Measurements from ENCODE around the gene STX1A.

Gene STX1A

DNA sequence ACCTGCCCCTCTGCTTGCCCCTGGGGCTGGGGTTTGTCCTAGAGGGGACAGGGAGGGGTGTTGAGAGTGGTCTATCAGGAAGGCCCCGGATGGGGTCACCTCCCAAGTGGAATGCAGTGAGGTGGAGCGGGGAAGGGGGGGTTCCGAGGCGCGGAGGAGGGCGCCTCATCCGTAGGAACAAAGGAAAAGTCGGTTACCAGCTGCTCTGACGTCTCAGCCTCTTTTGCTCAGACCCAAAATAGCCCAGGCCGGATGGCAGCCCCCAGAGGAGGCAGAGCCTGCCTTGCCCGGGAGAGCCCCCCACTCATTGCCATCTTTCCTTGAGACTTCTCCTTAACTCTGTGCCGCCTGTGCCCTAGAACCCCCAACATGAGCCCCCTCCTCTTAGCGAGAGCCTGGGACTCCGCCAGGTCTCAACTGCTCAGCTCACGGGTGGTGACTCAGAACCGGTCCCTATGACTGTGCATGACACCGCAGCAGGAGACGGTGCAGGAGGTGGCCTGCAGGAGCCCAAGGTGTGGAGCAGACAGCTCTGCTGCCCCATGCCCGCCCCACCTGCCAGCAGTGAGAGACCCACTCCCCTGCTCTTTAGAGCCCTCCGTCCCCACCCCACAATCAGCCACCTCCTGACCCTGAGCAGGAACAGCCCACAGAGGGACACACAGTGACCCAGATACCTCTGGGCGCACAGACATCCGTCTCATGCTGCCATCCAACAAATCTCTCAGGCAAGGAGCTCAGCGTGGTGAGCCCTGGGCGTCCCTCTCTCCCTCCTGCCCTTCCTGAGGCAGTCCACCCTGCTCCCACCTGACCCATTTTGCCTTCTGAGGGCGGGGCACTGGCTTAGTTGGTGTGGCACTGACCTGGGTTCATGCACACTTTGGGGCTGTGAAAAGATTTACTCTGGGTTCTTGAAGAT is 13.1 kb downstream of the STX1A start:
- peak; percentile 39 for DNase-seq
- ATAC-seq, result peak; percentile 71

DNA sequence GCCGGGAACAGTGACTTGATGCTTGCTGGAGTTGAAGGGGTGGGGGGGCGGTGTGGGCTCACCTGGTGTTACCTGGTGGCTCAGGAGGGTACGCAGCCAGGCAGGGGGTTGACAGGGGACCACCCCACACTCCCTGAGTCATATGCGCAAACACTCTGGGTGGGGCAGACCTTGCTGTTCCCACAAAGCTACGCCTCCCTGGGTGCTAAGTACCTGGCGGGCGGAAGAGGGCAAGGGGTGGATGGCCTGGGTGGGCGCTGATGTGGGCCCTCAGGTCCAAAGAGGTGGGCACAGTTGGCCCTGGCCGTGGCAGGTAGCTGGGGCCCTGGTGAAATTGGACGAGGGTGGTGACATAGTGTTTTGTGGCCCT is 13.9 kb downstream of the STX1A start:
- ATAC-seq (no peak), DNase-seq (no peak)

DNA sequence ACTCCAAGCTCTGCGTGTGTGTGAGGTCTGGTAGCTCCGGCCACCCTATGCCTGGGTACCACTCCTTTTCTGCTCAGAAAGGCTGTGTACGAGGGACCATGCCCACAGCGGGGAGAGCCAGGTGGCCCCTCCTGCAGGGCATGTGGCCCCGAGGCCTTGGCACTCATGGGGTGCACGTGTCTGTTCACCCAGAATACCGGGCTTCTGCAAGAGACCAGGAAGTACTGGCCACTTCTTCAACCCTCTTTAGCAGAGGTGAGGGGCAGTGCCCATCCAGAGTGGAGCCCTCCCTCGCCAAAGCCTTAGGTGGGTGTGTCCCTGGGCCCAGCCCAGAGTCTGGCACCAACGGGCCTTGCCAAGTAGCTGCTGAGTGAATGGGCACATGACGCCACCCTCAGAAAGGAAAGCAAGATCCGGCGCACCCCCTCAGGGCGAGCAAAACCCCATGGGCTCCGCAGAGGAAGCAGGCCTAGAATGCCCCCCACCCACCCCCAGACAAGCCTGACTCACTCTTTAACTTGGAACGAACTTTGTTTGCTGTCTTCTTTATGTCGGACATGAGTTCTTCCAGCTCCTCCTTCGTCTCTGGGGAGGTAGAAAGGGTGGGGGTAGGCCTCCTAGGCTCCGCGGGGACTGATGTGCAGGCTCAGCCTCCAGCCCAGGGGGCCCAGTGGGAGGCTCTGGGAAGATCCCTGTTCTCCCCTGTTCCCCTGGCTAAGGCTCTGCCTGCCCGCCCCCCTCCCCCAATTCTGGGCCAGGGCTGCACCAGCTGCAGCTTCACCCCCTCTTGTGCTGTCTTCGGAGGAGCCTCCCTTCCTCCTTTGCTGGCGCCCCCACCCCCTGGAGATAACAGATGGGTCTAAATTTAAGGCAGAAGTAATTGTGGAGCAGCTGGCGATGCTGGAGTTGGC is 14.6 kb downstream of the STX1A start:
- no peak for DNase-seq
- no peak for ATAC-seq

DNA sequence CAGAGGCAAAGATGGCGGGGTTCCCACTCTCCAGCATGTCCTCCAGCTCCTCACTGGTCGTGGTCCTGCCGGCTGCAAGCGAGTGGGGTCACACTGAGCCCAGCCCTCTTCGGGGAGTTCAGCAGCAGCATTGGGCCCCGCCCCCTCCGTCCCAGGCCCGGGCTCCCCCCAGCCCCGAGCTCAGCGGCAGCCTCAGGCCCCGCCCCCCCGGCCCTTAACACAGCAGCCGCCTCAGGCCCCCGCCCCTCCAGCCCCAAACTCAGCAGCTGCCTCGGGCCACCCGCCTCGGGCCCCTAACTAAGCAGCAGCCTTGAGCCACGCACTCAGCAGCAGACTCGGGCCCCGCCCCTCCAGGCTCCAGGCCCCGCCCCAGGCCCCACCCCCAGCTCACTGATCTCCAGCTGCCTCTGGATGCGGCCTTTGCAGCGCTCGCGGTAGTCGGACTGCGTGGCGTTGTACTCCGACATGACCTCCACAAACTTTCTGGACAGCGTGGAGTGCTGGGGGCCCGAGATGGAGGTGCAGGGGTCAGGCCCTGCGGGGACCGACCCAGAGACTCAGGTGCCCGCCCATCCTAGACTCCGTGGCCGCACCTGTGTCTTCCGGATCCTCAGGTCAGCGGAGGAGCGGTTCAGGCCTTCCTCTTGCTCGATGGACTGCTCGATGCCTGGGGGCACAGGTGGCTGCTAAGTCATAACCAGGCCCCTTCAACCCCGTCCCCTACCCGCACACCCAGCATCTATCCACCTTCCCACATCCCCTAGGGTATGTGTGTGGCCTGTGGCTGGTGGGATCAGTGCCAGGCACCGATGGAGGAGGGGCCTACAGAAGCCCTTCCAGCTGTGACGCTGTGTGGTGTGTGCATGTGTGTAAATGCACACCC is 15.5 kb downstream of the STX1A start:
- DNase-seq (peak; percentile 53), ATAC-seq (peak; percentile 50)

DNA sequence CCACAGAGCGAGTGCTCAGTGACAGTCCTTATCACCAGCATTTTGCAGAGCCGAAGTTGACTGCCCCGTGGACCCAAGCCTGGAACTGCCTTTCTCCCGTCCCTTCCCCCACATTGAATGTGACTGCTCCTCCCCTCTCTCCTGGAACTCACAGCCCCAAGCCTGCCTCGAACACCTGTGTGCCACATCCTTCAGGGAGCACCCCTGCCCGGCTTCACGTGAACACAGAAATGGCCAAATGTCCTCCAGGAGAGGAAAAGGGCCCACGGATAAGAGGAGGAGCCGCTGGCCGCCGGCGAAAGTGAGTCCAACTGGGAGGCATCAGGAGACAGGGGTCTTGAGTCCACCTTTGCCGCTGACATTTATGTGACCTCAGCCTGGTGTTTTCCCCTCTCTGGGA is 16.2 kb downstream of the STX1A start:
- DNase-seq (no peak), ATAC-seq (no peak)

DNA sequence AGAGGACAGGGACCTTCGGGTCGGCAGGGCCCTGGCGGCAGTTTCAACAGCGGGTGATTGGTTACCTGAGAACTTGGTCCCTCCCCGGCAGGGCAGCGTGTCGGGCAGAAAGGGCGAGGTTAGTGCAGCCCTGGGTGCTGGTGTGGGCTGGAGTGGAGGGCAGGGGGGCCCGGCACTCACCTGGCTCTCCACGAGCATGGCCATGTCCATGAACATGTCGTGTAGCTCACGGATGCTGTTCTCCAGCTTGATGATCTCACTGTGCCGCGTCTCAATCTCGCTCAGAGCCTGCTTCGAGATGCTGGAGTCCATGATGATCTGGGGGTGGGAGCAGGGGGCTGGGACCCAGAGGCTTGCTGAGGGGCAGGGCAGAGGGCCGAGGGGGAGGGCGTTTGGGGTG is 16.8 kb downstream of the STX1A start:
- DNase-seq (no peak), ATAC-seq (no peak)

DNA sequence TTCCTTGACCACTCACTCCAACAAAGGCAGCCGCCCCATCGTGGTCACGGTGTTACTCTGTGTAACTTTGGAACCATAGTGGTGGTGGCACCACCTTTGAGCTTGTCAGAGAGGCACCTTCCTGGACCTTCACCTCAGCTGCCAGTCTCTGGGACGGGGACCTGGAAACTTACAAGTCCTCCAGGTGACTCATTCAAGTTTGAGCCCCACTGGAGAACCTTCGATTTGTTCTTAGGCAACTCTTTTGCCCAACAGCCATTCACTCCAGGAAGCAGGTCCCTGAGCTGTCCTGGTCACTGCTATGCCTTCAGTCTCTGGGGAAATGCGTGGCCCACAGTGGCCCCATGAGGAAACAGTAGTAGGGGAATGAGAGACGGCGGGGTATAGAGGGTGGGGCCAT is 17.2 kb downstream of the STX1A start:
- ATAC-seq (no peak), DNase-seq (no peak)

DNA sequence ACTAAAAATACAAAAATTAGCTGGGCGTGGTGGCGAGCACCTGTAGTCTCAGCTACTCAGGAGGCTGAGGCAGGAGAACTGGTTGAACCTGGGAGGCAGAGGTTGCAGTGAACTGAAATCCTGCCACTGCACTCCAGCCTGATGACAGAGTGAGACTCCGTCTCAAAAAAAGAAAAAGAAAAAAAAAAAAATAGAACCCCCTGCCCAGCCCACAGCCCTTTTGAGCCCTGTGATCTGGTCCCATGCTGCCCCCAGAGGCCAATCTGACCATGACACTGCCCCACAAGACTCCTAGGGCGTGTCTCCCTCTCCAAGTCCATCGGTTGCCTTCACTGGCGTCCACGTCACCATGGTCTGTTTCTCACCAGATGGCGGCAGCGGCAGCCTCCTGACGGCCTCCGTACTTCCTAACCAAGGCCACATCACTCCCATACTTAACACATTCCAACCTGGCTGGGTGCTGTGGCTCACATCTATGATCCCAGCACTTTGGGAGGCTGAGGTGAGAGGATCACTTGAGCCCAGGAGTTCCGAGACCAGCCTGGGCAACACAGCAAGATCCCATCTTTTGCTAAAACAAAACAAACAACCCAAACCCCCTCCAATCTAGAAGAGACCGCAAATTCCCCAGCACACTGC is 18.0 kb downstream of the STX1A start:
- ATAC-seq, result no peak
- peak; percentile 50 for DNase-seq

DNA sequence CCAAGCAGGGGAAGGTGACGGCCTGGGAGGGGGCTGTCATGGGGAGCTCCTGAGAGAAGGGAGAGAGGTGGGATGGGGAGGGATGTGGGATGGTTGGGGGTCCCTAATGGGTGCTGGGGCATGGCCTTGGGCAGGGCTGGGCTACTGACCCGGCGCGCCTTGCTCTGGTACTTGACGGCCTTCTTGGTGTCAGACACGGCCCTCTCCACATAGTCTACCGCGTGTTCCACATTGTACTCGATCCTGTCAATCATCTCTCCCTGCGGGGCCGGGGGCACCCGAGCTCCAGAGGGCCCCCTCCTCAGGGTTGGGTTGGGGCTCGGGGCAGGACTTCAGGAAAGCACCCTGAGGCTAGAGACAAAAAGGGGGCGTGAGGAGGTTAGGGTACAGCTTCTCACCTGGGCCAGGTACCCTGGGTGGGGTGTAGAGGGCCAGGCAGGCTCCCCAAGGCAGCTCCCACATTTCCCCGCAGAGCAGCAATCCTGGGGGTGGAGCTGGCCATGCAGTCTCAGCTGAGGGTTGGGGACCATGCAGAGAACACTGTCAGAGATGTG is 18.8 kb downstream of the STX1A start:
- no peak for ATAC-seq

DNA sequence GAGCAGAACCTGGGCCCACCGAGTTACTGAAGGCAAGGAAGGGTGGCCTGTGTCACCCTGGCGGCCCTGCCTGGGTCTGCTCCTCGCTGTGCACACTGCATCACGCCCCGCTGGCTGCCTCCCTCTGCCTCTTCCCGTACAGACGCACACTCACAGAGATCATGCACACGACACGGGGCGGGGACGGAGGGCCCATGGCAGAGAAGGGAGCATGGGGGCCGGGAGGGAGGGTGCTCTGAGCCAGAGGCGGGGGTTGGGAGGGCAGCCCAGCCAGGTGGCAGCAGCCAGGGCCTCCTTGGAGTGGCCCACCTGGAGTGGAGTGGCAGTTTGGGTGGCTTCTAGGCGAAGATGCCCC is 19.4 kb downstream of the STX1A start:
- no peak for ATAC-seq
- DNase-seq, result no peak

More for the DNA sequence above, 18.8 kb downstream of the STX1A start:
- no peak for DNase-seq

DNA sequence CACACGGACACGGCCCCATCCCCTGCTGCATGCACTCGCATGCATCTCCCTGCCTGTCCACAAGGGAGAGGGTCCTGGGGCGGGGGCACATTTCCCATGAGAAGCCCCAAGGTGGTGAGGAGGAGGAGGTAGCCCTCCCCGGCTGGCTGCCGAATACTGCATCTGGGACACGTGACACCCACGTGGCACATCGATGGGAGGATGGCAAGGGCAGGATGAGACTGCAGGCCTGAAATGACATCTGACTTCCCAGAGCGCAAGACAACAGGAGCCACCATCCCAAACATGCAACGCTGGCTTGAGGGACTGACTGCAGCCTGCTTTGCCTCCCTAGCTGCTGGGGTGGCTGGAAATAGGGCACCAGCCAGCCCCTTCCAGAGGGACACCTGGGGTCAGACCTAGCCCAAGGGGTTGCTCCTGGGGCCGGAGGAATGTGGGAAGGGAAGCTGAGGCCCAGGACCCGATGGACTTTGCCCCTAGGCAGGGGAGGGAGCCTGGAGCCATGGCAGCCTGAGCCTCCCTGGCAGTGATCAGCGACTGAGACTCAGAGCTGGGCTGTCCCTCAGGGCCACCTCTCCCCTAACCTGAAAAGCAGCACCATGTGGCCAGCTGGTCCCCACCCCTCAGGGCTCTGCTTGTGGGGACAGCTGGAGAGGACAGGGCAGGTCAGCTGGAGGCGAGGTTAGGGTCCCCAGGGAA is 19.9 kb downstream of the STX1A start:
- DNase-seq, result no peak
- no peak for ATAC-seq

DNA sequence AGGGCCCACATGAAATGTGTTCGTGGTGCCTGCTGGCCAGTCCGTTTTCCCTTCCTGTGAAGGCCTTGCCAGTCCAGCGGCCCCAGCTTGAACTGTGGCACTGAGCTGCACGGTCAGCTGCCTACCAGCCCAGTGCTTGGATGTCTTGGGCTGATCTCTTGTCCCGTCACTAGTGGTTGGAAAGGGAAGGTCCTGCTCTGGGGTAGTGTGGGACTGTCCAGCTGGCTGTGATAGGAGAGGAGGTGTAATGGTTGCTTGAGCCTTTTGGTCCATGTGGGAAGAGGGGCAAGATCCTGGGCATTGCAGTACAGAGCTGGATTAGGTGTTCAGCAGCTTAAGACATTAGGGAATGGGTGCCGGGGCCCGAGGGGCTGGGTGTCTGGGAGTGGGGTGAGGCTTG is 21.1 kb downstream of the STX1A start:
- no peak for DNase-seq
- no peak for ATAC-seq

DNA sequence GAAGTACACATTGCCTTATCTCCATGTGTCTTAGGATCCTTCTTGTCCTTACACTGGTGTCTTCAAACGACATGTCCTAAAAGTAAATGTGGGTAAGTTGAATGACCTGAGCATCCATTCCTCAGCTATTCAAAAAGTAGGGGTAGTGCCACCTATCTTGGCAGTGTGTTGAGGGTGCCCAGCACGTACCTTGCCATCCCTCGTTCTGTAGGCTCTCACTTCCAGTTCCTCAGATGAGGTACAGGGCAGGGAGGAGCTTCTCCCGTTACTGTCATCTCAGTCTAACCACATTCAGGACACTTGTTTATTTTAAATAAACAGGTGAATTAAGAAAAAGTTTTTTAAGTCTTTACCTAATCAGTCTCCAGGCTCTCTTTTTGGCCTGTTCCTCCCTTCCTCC is 23.1 kb downstream of the STX1A start:
- no peak for ATAC-seq
- no peak for DNase-seq

DNA sequence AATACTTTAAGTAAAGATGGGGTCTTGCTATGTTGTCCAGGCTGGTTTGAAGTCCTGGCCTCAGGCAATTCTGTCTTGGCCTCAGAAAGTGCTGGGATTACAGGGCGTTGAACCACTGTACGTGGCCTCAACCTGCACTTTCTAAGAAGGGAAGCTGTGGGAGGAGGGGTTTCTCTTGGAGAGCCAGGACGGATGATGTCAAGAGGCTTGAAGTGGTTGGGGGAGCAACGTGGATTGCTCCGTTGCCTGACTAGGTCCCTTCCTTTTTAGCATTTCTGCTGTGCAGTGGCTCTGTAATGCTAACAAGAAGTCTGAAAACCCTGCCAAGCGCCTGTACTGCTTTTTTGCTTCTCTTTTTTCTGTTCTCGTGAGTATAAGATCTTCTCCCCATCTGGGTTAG is 28.8 kb downstream of the STX1A start:
- ATAC-seq (no peak), DNase-seq (no peak)

DNA sequence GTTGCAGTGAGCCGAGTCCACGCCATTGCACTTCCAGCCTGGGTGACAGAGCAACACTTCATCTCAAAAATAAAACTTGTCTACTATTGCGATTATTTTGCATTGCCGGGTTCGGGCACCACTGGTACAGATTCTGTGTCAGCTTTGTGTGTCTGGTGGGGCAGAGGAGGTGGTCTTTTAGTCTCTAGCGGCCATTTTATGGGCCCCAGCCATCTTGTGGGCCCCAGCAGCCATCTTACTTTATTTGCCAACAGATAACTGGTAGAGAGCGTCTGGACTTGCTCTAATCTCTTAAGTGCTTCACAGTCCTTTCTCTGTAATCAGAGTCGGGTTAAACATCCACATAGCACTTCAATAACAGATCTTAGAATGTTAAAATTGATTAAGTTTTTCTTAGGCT is 31.2 kb downstream of the STX1A start:
- no peak for DNase-seq
- ATAC-seq, result no peak

DNA sequence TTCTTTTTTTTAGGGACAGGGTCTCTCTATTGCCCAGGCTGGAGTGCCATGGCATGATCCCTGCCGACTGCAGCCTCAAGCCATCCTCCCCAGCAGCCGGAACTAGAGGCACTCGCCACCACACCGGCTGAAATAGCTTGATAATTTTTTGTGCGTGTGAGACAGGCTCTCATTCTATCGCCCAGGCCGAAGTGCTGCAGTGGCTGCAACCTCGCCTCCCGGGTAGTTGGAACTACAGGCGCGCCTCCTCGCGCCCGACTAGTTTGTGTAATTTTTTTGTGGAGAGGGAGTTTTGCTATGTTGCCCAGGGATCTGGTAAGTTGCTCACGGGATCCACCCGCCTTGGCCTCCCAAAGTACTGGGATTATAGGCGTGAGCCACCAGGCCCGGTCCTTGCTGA is 34.2 kb downstream of the STX1A start:
- no peak for DNase-seq

DNA sequence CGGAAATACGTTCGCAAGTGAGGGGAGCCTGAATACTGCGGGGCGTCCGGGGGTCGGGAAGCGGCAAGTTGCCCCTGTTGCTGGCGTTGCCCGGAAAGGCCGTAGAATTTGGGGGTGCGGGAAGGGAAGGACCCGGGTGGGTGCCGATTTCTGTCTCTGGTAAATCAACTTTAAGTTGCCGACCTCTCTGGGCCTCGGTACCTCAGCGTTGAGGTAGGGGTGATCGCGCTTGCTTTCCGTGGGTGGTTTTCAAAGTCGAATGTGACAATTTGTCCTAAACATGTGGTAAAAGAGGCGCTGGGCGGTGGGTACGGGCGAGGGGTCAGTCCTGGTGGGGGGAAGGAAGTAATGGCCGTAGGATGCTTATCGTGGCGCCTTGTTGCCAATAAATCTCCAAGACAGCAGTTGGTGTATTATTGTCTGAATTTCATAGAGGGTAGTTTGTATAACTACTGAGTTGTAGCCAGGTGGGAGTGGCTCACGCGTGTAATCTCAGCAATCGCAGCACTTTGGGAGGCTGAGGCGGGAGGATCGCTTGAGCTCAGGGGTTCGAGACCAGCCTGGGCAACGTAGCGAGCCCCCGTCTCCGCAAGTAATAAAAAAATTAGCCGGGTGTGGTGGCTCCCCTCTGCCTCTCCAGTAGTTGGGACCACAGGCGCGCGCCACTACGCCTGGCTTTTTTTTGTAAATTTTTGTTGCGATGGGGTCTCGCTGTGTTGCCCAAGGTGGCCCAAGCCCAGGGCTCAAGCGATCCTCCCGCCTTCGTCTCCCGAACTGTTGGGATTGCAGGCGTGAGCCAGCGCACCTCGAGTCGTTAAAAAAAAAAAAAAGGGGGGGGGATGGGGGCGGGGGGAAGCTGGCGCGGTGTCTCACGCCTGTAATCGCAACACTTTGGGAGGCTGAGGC is 35.4 kb downstream of the STX1A start:
- peak; percentile 30 for DNase-seq
- peak; percentile 0 for ATAC-seq

More for the DNA sequence above, 34.2 kb downstream of the STX1A start:
- ATAC-seq, result no peak

DNA sequence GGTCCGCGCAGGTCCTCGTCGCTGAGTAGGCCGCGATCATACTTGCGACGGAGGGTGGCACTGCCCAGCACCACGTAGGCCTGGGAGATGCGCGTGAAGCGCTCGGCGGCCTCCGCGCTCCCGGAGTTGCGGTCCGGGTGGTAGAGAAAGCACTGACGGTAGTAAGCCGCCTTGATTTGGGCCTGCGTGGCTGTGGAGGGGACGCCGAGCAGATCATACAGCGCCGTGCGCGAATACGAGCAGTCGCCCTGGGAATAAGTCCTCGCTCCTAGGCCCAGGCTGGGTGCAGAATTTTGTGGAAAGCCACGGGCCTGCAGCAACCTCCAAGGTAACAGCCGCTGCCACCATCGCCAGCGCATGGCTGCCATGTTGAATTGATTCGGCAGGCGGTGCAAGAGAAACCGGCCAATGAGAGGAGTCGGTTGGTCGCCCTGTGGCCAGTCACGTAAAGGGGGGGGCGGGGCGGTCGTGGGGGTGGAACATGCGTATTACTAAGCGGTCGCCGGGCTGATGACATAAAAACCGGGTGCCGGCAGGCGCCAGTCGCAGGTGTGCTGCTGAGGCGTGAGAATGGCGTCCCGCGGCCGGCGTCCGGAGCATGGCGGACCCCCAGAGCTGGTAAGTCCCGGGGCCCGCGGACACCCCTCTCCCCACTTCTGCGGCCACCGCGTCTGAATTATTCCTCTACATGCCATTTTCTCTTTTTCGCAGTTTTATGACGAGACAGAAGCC is 36.2 kb downstream of the STX1A start, which contains the start of the genes BUD23 and DNAJC30:
Gene BUD23 (plus strand): TSS at position 542 of the 732 bp plus-strand sequence. CDS start 29 bp downstream, at position 571.
Gene DNAJC30 (minus strand): TSS at position 398 of the 732 bp plus-strand sequence. CDS start 30 bp downstream, at position 368.
- ATAC-seq, result peak; percentile 94

DNA sequence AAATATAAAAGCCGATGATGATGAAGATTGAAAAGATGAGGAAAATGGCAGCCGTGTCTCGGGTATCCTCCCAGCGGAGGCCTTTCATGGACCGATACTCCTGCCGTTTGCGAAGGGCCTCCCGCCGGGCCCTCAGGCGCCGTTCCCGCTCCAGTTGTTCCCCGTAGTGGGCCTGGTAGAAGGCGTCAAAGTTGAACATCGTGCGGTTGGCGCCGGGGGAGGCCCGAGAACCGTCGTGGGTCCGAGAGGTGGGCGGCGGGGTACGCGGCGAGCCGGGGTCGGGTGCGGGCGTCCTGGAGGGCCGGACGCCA is 36.8 kb downstream of the STX1A start:
- no peak for ATAC-seq
- DNase-seq, result peak; percentile 30

More for the DNA sequence above, 36.2 kb downstream of the STX1A start, which contains the start of the genes BUD23 and DNAJC30:
- peak; percentile 98 for DNase-seq

Data from stimulated activated naive CD8-positive, alpha-beta T cell treated with anti-CD3 and anti-CD28 coated beads, Interleukin-15, Interleukin-2, amounts not matched to agents 100 U/mL and 50 U/mL, for 24 hours (primary cell).